Fibroblast of lung (primary cell): ENCODE results near the gene SLC12A1.

ENCODE experiments used
- CTCF ChIP-seq, 2 donors: IDR thresholded peaks in 1 of 2; conservative IDR thresholded peaks in 1 of 2; 1 replicate in 1 of 2; 2 replicates in 1 of 2; pipeline ENCODE4 v1.5.1; 2011 to 2012; ENCODE audit warnings: low read length in 2 of 2, control low read depth in 1 of 2, inconsistent platforms in 1 of 2, low read depth in 1 of 2, mild to moderate bottlenecking in 1 of 2
- EZH2 ChIP-seq: IDR thresholded peaks from 2 replicates; pipeline ENCODE4 v1.5.1; 2012; ENCODE audit warnings: low read length, control low read depth, mild to moderate bottlenecking; ENCODE audit errors: missing control alignments

GRCh38 chr15:48205981-48206380, at the start of gene SLC12A1:
- no peak for TF ChIP-seq EZH2
- no peak for TF ChIP-seq CTCF (conservative IDR thresholded peaks at IDR 0.05 in 1 of 2, IDR thresholded peaks at IDR 0.05 in 1 of 2; ENCODE audit: low read depth in 1 of 2, low read length in 2 of 2)
